Mesendoderm (in vitro differentiated cells): Measurements from ENCODE around the gene FAT1.
"Not testable (repeated sequence)": the region's sequence is repeated elsewhere in the genome, so short reads cannot be mapped to it uniquely, and the experiment has no call there.

Source experiments
- DNase-seq: peaks from one replicate; pipeline ENCODE4 v3.0.0; 2013
- H2AK5ac ChIP-seq: 2 replicates; pipeline ENCODE4 v1.6.1; 2013; ENCODE audit warnings: low read length, inconsistent platforms
- H2BK120ac ChIP-seq: 2 replicates; pipeline ENCODE4 v1.6.1; 2013; ENCODE audit warnings: low read depth, mild to moderate bottlenecking, low read length, moderate library complexity, mixed read lengths
- H2BK15ac ChIP-seq: replicated peaks from 2 replicates; pipeline ENCODE4 v1.6.1; 2013; ENCODE audit warnings: low read depth, mild to moderate bottlenecking, moderate library complexity
- H2BK5ac ChIP-seq: 2 replicates; pipeline ENCODE4 v1.6.1; 2013; ENCODE audit warnings: low read length, inconsistent platforms
- H3K18ac ChIP-seq: 2 replicates; pipeline ENCODE4 v1.6.1; 2013; ENCODE audit warnings: mild to moderate bottlenecking, low read length, mixed read lengths
- H3K23ac ChIP-seq: one replicate; pipeline ENCODE4 v1.6.1; 2013; ENCODE audit warnings: low read length
- H3K27ac ChIP-seq: 2 replicates; pipeline ENCODE4 v1.5.1; 2013; ENCODE audit warnings: low read depth, mild to moderate bottlenecking, inconsistent platforms, low read length, moderate library complexity
- H3K27me3 ChIP-seq: 2 replicates; pipeline ENCODE4 v1.6.1; 2013; ENCODE audit warnings: low read length, control low read depth, mild to moderate bottlenecking, inconsistent platforms; ENCODE audit not compliant: insufficient read depth, poor library complexity
- H3K36me3 ChIP-seq: 2 replicates; pipeline ENCODE4 v1.6.1; 2013; ENCODE audit warnings: low read length, inconsistent platforms; ENCODE audit not compliant: control insufficient read depth, insufficient read depth
- H3K4ac ChIP-seq: one replicate; pipeline ENCODE4 v1.6.1; 2013; ENCODE audit warnings: low read depth, mild to moderate bottlenecking, low read length, moderate library complexity
- H3K4me1 ChIP-seq: 2 replicates; pipeline ENCODE4 v1.6.1; 2013; ENCODE audit warnings: low read depth, low read length, inconsistent platforms; ENCODE audit not compliant: control insufficient read depth
- H3K4me2 ChIP-seq: 2 replicates; pipeline ENCODE4 v1.6.1; 2013; ENCODE audit warnings: low read length
- H3K4me3 ChIP-seq: 2 replicates; pipeline ENCODE4 v1.5.1; 2013; ENCODE audit warnings: mild to moderate bottlenecking, low read length
- H3K56ac ChIP-seq: one replicate; pipeline ENCODE4 v1.6.1; 2013; ENCODE audit warnings: low read length
- H3K79me1 ChIP-seq: 2 replicates; pipeline ENCODE4 v1.6.1; 2013; ENCODE audit warnings: low read length, inconsistent platforms
- H3K79me2 ChIP-seq: 2 replicates; pipeline ENCODE4 v1.6.1; 2013; ENCODE audit warnings: mild to moderate bottlenecking, low read length; ENCODE audit not compliant: control insufficient read depth, insufficient read depth
- H3K9ac ChIP-seq: 2 replicates; pipeline ENCODE4 v1.6.1; 2013; ENCODE audit warnings: low read length, inconsistent platforms
- H4K5ac ChIP-seq: one replicate; pipeline ENCODE4 v1.6.1; 2013; ENCODE audit warnings: low read length
- H4K8ac ChIP-seq: one replicate; pipeline ENCODE4 v1.6.1; 2013; ENCODE audit warnings: low read depth, mild to moderate bottlenecking, control low read depth, low read length, moderate library complexity
- WGBS: extraction: QIAGEN DNeasy Blood & Tissue Kit; methylation state at CpG from one replicate; pipeline ENCODE4 v1.1.7; 2013; ENCODE audit warnings: low lambda C conversion rate, missing lambda C conversion rate; ENCODE audit not compliant: insufficient coverage; ENCODE audit errors: extremely low coverage; 5-methylcytosine and 5-hydroxymethylcytosine counted together

The FAT1 gene

GRCh38 chr4:186756550-186756949 is 32.9 kb upstream of the FAT1 start:
- not testable (repeated sequence) for DNase-seq, H3K4me3 ChIP-seq, H3K36me3 ChIP-seq, H2AK5ac ChIP-seq, H3K18ac ChIP-seq, H3K23ac ChIP-seq, H3K27me3 ChIP-seq, H3K56ac ChIP-seq, H2BK15ac ChIP-seq, H4K5ac ChIP-seq, H3K79me2 ChIP-seq, H3K4me2 ChIP-seq, H2BK120ac ChIP-seq, H2BK5ac ChIP-seq, H3K4me1 ChIP-seq, H4K8ac ChIP-seq, H3K9ac ChIP-seq, H3K27ac ChIP-seq, H3K79me1 ChIP-seq, H3K4ac ChIP-seq
- no CpG with 5 or more reads among the region's 5 CpGs for WGBS

GRCh38 chr4:186755550-186756519 is 32.2 kb upstream of the FAT1 start:
- no peaks in the 10 kb centered on the region for H3K4me1 ChIP-seq
- DNase-seq, result no peak
- H3K23ac ChIP-seq, result no peak overlapping the region
- H3K79me1 ChIP-seq, result no peaks in the 10 kb centered on the region
- H3K18ac ChIP-seq, result no peak overlapping the region
- no peak overlapping the region for H3K56ac ChIP-seq
- no peak overlapping the region for H3K4ac ChIP-seq
- H3K79me2 ChIP-seq, result no peaks in the 10 kb centered on the region
- no peak overlapping the region for H3K9ac ChIP-seq
- H2AK5ac ChIP-seq, result no peak overlapping the region
- no peak overlapping the region for H3K4me2 ChIP-seq
- H2BK120ac ChIP-seq, result no peak overlapping the region
- H3K27ac ChIP-seq, result no peak overlapping the region
- no peak overlapping the region for H2BK15ac ChIP-seq
- no peak overlapping the region for H2BK5ac ChIP-seq
- H4K5ac ChIP-seq, result no peak overlapping the region
- no peaks in the 10 kb centered on the region for H3K36me3 ChIP-seq
- WGBS, result no CpG with 5 or more reads among the region's 8 CpGs
- no peak overlapping the region for H4K8ac ChIP-seq
- H3K27me3 ChIP-seq, result no peaks in the 10 kb centered on the region
- no peak overlapping the region for H3K4me3 ChIP-seq

- H3K79me2 ChIP-seq, result no peaks in the 10 kb centered on the region
- no peak overlapping the region for H2BK5ac ChIP-seq
- no peaks in the 10 kb centered on the region for H3K27me3 ChIP-seq
- H3K79me1 ChIP-seq, result no peaks in the 10 kb centered on the region
- H2BK15ac ChIP-seq, result no peak overlapping the region
- no peaks in the 10 kb centered on the region for H3K36me3 ChIP-seq
- no peak overlapping the region for H3K18ac ChIP-seq
- no peak overlapping the region for H3K4me2 ChIP-seq
- no peak overlapping the region for H3K4me3 ChIP-seq
- no peak overlapping the region for H4K8ac ChIP-seq
- no peaks in the 10 kb centered on the region for H3K4me1 ChIP-seq
- H3K23ac ChIP-seq, result no peak overlapping the region
- no peak overlapping the region for H4K5ac ChIP-seq
- H2AK5ac ChIP-seq, result no peak overlapping the region
- no peak overlapping the region for H3K4ac ChIP-seq
- no CpG with 5 or more reads among the region's 10 CpGs for WGBS
- no peak overlapping the region for H2BK120ac ChIP-seq
- H3K9ac ChIP-seq, result no peak overlapping the region
- no peak for DNase-seq
- no peak overlapping the region for H3K56ac ChIP-seq
- H3K27ac ChIP-seq, result no peak overlapping the region
Measured at GRCh38 chr4:186754976-186755375, 31.3 kb upstream of the FAT1 start.

DNA sequence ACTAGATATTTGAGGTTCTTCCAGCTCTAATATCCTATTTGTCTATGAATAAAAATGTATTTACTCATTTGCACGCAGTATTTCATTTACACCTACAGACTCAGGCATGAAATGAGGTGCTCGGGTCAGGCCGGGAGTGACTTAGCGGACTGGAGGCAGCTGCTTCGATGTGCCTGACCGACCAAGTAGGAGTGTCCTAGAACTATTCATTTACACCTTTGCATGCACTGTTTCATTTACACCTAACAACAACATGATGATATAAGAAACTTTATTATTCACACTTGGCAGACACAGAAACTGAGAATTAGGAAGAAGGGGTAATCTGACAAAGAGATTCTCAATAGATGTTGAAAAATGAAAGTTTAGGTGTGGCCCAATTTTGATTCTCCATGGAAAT is 28.7 kb upstream of the FAT1 start:
- no peak overlapping the region for H3K23ac ChIP-seq
- no peak overlapping the region for H2BK15ac ChIP-seq
- H3K9ac ChIP-seq, result no peak overlapping the region
- no peaks in the 10 kb centered on the region for H3K36me3 ChIP-seq
- H4K5ac ChIP-seq, result no peak overlapping the region
- no peak overlapping the region for H3K4me3 ChIP-seq
- H3K79me1 ChIP-seq, result no peaks in the 10 kb centered on the region
- H4K8ac ChIP-seq, result no peak overlapping the region
- H3K79me2 ChIP-seq, result no peaks in the 10 kb centered on the region
- no peak overlapping the region for H2BK120ac ChIP-seq
- no peak overlapping the region for H3K4me2 ChIP-seq
- H3K18ac ChIP-seq, result no peak overlapping the region
- no peak overlapping the region for H3K27ac ChIP-seq
- H3K56ac ChIP-seq, result no peak overlapping the region
- no peak overlapping the region for H3K4ac ChIP-seq
- H2AK5ac ChIP-seq, result no peak overlapping the region
- no peak for DNase-seq
- H3K27me3 ChIP-seq, result no peaks in the 10 kb centered on the region
- WGBS, result no CpG with 5 or more reads among the region's 6 CpGs
- no peaks in the 10 kb centered on the region for H3K4me1 ChIP-seq
- H2BK5ac ChIP-seq, result no peak overlapping the region

- H3K4me3 ChIP-seq, result no peak overlapping the region
- no peak overlapping the region for H3K4ac ChIP-seq
- H2BK120ac ChIP-seq, result no peak overlapping the region
- H3K79me2 ChIP-seq, result no peaks in the 10 kb centered on the region
- no peak overlapping the region for H2BK5ac ChIP-seq
- no peak overlapping the region for H3K27ac ChIP-seq
- H4K5ac ChIP-seq, result no peak overlapping the region
- H4K8ac ChIP-seq, result no peak overlapping the region
- H3K27me3 ChIP-seq, result no peaks in the 10 kb centered on the region
- H3K79me1 ChIP-seq, result no peaks in the 10 kb centered on the region
- H3K36me3 ChIP-seq, result no peaks in the 10 kb centered on the region
- no peaks in the 10 kb centered on the region for H3K4me1 ChIP-seq
- H3K18ac ChIP-seq, result no peak overlapping the region
- H3K56ac ChIP-seq, result no peak overlapping the region
- WGBS, result no CpG with 5 or more reads among the region's 15 CpGs
- no peak for DNase-seq
- H3K23ac ChIP-seq, result no peak overlapping the region
- H2BK15ac ChIP-seq, result no peak overlapping the region
- no peak overlapping the region for H2AK5ac ChIP-seq
- no peak overlapping the region for H3K9ac ChIP-seq
- H3K4me2 ChIP-seq, result no peak overlapping the region
Measured at GRCh38 chr4:186749611-186750281, 26.1 kb upstream of the FAT1 start.
